Stimulated activated CD8-positive, alpha-beta memory T cell treated with anti-CD3 and anti-CD28 coated beads, Interleukin-12 subunit alpha, Interleukin-12 subunit beta, amount 100 ng/mL, for 24 hours (primary cell): ENCODE results near the gene GSG1.

ENCODE experiments used
- DNase-seq: peaks from one replicate; pipeline ENCODE4 v3.0.0-alpha.2; 2020; ENCODE audit errors: extremely low read depth

GSG1 gene

GRCh38 chr12:13103391-13104033 is at the start of gene GSG1:
Gene GSG1, minus strand, starts transcription at chr12:13103667. Its CDS starts 155 bp downstream, at chr12:13103512.
- DNase-seq: no peak

GRCh38 chr12:13153180-13153579 is 49.7 kb upstream of the GSG1 start:
- no peak for DNase-seq

GRCh38 chr12:13152756-13153155 is 49.3 kb upstream of the GSG1 start:
- DNase-seq: no peak

GRCh38 chr12:13152281-13152680 is 48.8 kb upstream of the GSG1 start:
- DNase-seq: no peak

- no peak for DNase-seq
Observed at GRCh38 chr12:13149411-13149810, 45.9 kb upstream of the GSG1 start.

- DNase-seq: no peak
Observed at GRCh38 chr12:13148485-13148847, 45.0 kb upstream of the GSG1 start.

- DNase-seq: no peak
Observed at GRCh38 chr12:13147688-13148484, 44.4 kb upstream of the GSG1 start.

GRCh38 chr12:13146336-13146938 is 43.0 kb upstream of the GSG1 start:
- DNase-seq: no peak

- no peak for DNase-seq
Observed at GRCh38 chr12:13144266-13144828, 40.9 kb upstream of the GSG1 start.

GRCh38 chr12:13142747-13143146 is 39.3 kb upstream of the GSG1 start:
- DNase-seq: no peak

GRCh38 chr12:13141686-13142085 is 38.2 kb upstream of the GSG1 start:
- DNase-seq: no peak

GRCh38 chr12:13135371-13136178 is 32.1 kb upstream of the GSG1 start:
- DNase-seq: no peak

GRCh38 chr12:13133886-13134285 is 30.4 kb upstream of the GSG1 start:
- DNase-seq: no peak

- no peak for DNase-seq
Observed at GRCh38 chr12:13130981-13131380, 27.5 kb upstream of the GSG1 start.

- DNase-seq: no peak
Observed at GRCh38 chr12:13128291-13128965, 25.0 kb upstream of the GSG1 start.

- no peak for DNase-seq
Observed at GRCh38 chr12:13127444-13127843, 24.0 kb upstream of the GSG1 start.

GRCh38 chr12:13126494-13126893 is 23.0 kb upstream of the GSG1 start:
- no peak for DNase-seq

GRCh38 chr12:13125996-13126395 is 22.5 kb upstream of the GSG1 start:
- DNase-seq: no peak

- DNase-seq: no peak
Observed at GRCh38 chr12:13124656-13125505, 21.4 kb upstream of the GSG1 start.

- no peak for DNase-seq
Observed at GRCh38 chr12:13121568-13121967, 18.1 kb upstream of the GSG1 start.
